ENCODE measurements around the gene PPP1R12A. TPM values are rescaled to one million over a fixed set of nuclear protein-coding genes. Genes with fewer than 3 reads are reported as not detected.

Gene PPP1R12A
- total and polyA plus RNA-seq, 2 of the 4 experiments (the other 2 are of a cell fraction): 47.7 to 112 TPM

- Histone ChIP-seq H3K14ac (replicated peaks; ENCODE audit: low read depth, low read length) (no peak overlapping the region; the same call in 1 of the 2 replicates), H3K23ac (ENCODE audit: low read depth, low read length) (0 out of 2 replicates have a peak overlapping the region, but pooled peaks have one; percentile 29), H2BK20ac (ENCODE audit: low read depth, low read length) (no peak overlapping the region), H3K9me1 (ENCODE audit: insufficient read depth, low read length) (peaks cover 19% of the 10 kb centered on the region), H4K8ac (ENCODE audit: low read depth in 2 of 2, low read length in 2 of 2) (no peak overlapping the region), H3K56ac (ENCODE audit: extremely low read depth, insufficient read depth, low read length) (no peak overlapping the region), H2AK5ac (ENCODE audit: low read depth, low read length) (no peak overlapping the region), H2BK5ac (ENCODE audit: low read depth, low read length, poor library complexity, severe bottlenecking) (peak overlapping the region; percentile 13), H3K4me2 (ENCODE audit: low read depth, low read length) (peak overlapping the region; percentile 23; the same call in 1 of the 2 replicates), H4K91ac (ENCODE audit: insufficient read depth, low read depth, low read length) (no peak overlapping the region), H3K4ac (ENCODE audit: low read depth, low read length) (no peak overlapping the region), H3K4me1 (ENCODE audit: control insufficient read depth, insufficient read depth, low read length) (peaks cover 7% of the 10 kb centered on the region), H3K9me3 (ENCODE audit: control insufficient read depth, insufficient read depth, low read length) (no peaks in the 10 kb centered on the region), H3K27me3 (ENCODE audit: control insufficient read depth, insufficient read depth, low read length) (no peaks in the 10 kb centered on the region), H3K18ac (ENCODE audit: low read depth, low read length) (no peak overlapping the region), H2BK15ac (ENCODE audit: low read depth, low read length) (no peak overlapping the region), H4K5ac (ENCODE audit: low read depth, low read length) (no peak overlapping the region), H3K4me3 (ENCODE audit: insufficient read depth, low read depth, low read length) (no peak overlapping the region), H3K36me3 (ENCODE audit: control insufficient read depth, insufficient read depth, low read length) (0 out of 2 replicates have a peak, but pooled peaks cover 1% of the 10 kb centered on the region), H3K79me1 (ENCODE audit: low read depth in 1 of 2, low read length in 2 of 2) (peaks cover 0 to 45% of the 10 kb centered on the region in 2 experiments; a peak in 2 of 4 replicates), H2AK9ac (replicated peaks; ENCODE audit: low read depth, low read length, poor library complexity) (no peak overlapping the region), H3K9ac (ENCODE audit: low read depth, low read length) (no peak overlapping the region), H3K27ac (ENCODE audit: insufficient read depth, low read length) (no peak overlapping the region), H4K20me1 (ENCODE audit: insufficient read depth, low read length) (peaks cover 82% of the 10 kb centered on the region), H2BK120ac (ENCODE audit: low read depth, low read length) (no peak overlapping the region), H2AFZ (replicated peaks; ENCODE audit: low read length, poor library complexity) (no peak overlapping the region)
- ChIA-PET POLR2A (ENCODE audit: unreplicated experiment) (no interaction called here), CTCF (no interaction called here)
- WGBS, 2 experiments (ENCODE audit: extremely low coverage in 2 of 2, insufficient read length in 1 of 2): no CpG with 5 or more reads among the region's 1 CpG
- TF ChIP-seq RFX5 (IDR thresholded peaks at IDR 0.05; ENCODE audit: low read depth, low read length) (no peak), USF2 (IDR thresholded peaks at IDR 0.05; ENCODE audit: low read depth, low read length) (no peak), RAD21 (IDR thresholded peaks at IDR 0.05; ENCODE audit: low read length) (no peak), MAZ (IDR thresholded peaks at IDR 0.05; ENCODE audit: borderline replicate concordance, low read depth, low read length) (no peak), MAFK (IDR thresholded peaks at IDR 0.05; ENCODE audit: low read depth, low read length) (no peak), MXI1 (IDR thresholded peaks at IDR 0.05; ENCODE audit: borderline replicate concordance, low read depth, low read length) (no peak), POLR2A (IDR thresholded peaks at IDR 0.05; ENCODE audit: low read depth, low read length) (no peak), CHD1 (IDR thresholded peaks at IDR 0.05; ENCODE audit: low read depth, low read length) (no peak), ELK1 (IDR thresholded peaks at IDR 0.05; ENCODE audit: borderline replicate concordance, low read depth, low read length) (no peak), CTCF (conservative IDR thresholded peaks at IDR 0.05; ENCODE audit: low read depth, low read length) (no peak), BHLHE40 (IDR thresholded peaks at IDR 0.05; ENCODE audit: low read depth, low read length) (no peak), NFE2L2 (IDR thresholded peaks at IDR 0.05; ENCODE audit: low read depth, low read length) (no peak), FOS (IDR thresholded peaks at IDR 0.05; ENCODE audit: low read depth, low read length) (no peak), RCOR1 (IDR thresholded peaks at IDR 0.05; ENCODE audit: insufficient replicate concordance, low read length) (no peak), CEBPB (IDR thresholded peaks at IDR 0.05; ENCODE audit: low read depth, low read length) (no peak), SMC3 (IDR thresholded peaks at IDR 0.05; ENCODE audit: low read depth, low read length) (no peak)
- intact Hi-C loops (cut with micrococcal nuclease) (no loop called here), in situ Hi-C loops (cut with MboI; ENCODE audit: low sequenced_read_pairs) (loop anchor here (25.0 kb wide), 1 partner anchor 513 kb away; no protein-coding TSS in a partner anchor), dilution Hi-C loops (cut with HindIII; ENCODE audit: low sequenced_read_pairs, unreplicated experiment) (no loop called here)
- DNase-seq: no peak
- no TSS peak for BruUV-seq (replicated peaks)
- peak; percentile 65 for ATAC-seq (ENCODE audit: low read depth)
Measured at GRCh38 chr12:79925492-79925891, 9.4 kb downstream of the PPP1R12A start.
